Measurements from ENCODE around the gene CXCR2.

- no peak for TF ChIP-seq CTCF (conservative IDR thresholded peaks at IDR 0.05)
- no peak for TF ChIP-seq EZH2 (IDR thresholded peaks at IDR 0.05; ENCODE audit: low read depth)
Measured at GRCh38 chr2:218146056-218146455, 20.2 kb downstream of the CXCR2 start.

All from PC-9 (cell line).